GM12875 (cell line): ENCODE results near the gene ZNF804A.
"Not testable (repeated sequence)": the region's sequence is repeated elsewhere in the genome, so short reads cannot be mapped to it uniquely, and the experiment has no call there.

Source experiments
- H3K4me3 ChIP-seq: one replicate; pipeline ENCODE4 v1.5.1; 2011; ENCODE audit warnings: low read depth, low read length, control low read depth
- TF ChIP-seq, protein P1 (sequence below): IDR thresholded peaks from 2 replicates; pipeline ENCODE4 v1.5.1; 2011; ENCODE audit warnings: low read depth, mild to moderate bottlenecking, control low read depth, inconsistent platforms, low read length, moderate library complexity, borderline replicate concordance; ENCODE audit not compliant: insufficient read depth

Gene ZNF804A

DNA sequence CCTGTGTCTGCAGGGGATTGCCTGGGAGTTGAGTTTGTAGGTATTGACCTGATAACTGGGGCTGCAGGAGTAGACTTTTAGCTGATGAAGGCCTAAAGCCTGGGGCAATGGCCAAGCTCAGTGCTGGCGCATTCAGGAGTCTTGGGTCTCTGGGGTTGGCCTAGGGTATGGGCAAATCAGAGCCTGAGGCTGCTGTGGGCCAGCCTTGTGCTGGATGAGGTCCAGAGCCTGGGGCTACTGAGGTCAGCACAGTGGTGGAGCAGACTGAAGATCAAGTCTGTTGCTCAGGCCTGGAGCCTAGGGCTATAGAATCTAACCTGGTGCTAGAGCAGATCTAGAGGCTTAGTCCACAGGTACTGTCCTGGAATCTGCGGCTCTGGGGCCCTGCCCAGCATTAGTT, 262.4 kb downstream of the ZNF804A start:
- TF ChIP-seq, protein P1, sequence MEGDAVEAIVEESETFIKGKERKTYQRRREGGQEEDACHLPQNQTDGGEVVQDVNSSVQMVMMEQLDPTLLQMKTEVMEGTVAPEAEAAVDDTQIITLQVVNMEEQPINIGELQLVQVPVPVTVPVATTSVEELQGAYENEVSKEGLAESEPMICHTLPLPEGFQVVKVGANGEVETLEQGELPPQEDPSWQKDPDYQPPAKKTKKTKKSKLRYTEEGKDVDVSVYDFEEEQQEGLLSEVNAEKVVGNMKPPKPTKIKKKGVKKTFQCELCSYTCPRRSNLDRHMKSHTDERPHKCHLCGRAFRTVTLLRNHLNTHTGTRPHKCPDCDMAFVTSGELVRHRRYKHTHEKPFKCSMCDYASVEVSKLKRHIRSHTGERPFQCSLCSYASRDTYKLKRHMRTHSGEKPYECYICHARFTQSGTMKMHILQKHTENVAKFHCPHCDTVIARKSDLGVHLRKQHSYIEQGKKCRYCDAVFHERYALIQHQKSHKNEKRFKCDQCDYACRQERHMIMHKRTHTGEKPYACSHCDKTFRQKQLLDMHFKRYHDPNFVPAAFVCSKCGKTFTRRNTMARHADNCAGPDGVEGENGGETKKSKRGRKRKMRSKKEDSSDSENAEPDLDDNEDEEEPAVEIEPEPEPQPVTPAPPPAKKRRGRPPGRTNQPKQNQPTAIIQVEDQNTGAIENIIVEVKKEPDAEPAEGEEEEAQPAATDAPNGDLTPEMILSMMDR = no peak
- no peak overlapping the region for H3K4me3 ChIP-seq

DNA sequence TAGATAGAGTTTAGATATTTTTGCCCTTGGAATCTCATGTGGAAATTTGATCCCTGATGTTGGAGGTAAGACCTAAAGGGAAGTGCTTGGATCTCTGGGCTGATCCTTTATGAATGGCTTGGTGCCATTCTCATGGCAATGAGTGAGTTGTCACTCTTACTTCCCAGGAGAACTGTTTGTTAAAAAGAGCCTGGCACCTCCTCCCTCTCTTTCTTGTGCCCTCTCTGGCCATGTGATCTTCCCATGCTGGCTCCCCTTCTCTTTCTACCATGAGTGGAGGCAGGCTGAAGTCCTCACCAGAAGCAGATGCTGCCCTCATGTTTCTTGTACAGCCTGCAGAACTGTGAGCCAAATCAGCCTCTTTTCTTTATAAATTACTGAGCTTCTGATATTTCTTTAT, 276.9 kb downstream of the ZNF804A start:
- TF ChIP-seq, protein P1 = no peak
- H3K4me3 ChIP-seq = no peak overlapping the region

DNA sequence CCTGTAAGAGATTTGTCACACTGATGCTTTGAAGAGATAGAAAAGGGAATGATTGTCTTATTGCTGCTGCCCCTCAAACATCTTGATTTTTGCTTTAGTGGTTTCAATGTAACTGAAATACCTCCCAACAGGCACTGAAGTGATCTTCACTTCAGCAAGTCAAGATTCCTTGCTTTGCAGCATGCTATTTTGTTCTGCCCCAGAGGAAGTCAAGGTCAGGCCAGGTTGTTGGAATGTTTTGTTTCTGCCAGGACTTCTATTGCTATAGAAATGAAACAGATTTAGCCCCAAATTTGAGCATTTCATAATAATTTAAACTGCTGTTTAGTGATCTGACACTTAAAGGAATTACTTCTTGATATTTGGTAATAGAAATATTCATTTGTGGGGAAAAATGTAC, 277.6 kb downstream of the ZNF804A start:
- H3K4me3 ChIP-seq = no peak overlapping the region
- TF ChIP-seq, protein P1 = no peak

DNA sequence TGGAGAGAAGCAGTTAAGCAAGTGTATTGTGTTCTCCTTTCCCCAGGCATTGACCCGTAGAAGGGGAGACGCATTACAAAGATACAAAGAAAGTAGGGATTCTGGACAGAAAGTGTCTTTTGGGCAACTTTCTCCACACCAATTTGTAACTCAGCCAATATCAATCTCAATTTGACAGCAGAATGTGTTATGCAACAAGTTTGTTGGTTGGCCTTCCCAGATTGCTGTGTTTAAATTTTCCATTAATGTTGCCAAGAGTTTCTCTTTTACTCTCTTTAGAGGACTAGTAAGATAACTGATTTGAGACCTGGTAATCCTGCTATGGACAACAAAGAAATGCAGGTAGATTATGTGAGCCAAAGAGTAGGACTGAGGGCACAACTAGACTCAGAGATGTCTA, 279.6 kb downstream of the ZNF804A start:
- H3K4me3 ChIP-seq = no peak overlapping the region
- TF ChIP-seq, protein P1 = no peak

DNA sequence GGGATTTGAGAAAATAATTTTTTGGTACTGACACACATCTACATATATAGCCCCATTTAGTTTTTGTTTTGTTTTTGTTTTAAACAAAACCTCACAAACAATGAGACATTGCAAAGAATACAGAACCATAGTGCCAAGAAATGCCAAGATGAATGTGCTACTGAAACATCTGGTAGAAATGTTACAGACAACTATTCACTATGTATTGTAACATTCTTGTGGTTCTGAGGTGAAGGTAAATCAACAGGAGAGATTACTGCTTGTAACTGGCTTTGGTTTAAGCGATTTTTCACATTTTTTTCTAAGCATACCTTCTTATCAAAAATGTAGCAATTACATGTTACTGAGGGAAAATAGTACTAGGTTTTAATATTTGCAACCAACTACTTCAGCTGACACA, 281.3 kb downstream of the ZNF804A start:
- TF ChIP-seq, protein P1 = no peak
- H3K4me3 ChIP-seq = no peak overlapping the region

DNA sequence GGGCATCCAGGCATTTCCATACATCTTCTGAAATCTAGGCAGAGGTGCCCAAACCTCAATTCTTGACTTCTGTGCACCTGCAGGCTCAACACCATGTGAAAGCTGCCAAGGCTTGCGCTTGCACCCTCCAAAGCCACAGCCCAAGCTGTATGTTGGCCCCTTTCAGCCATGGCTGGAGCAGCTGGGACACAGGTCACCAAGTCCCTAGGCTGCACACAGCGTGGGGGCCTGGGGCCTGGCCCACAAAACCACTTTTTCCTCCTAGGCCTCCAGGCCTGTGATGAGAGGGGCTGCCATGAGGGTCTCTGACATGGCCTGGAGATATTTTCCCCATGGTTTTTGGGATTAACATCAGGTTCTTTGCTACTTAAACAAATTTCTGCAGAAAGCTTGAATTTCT, 288.3 kb downstream of the ZNF804A start:
- H3K4me3 ChIP-seq = not testable (repeated sequence)

DNA sequence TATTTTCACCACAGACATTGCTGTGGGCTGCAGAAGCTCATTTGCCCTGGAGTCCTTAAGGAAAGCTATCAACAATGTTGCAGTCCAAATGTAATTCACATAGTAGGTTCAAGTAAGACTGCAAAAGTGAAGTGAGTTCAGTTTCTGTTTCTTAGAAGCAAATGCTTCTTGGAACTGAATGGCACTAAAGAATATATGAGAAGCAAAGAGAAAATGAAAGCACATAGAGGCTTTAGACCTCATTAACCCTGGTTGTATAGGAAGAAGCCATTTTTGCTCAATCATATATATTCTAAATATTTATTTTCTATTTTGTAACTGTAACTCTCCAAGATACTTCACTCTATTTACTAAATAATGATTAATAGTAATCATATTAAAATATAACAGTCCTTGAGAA, 292.0 kb downstream of the ZNF804A start:
- TF ChIP-seq, protein P1 = no peak
- H3K4me3 ChIP-seq = no peak overlapping the region

DNA sequence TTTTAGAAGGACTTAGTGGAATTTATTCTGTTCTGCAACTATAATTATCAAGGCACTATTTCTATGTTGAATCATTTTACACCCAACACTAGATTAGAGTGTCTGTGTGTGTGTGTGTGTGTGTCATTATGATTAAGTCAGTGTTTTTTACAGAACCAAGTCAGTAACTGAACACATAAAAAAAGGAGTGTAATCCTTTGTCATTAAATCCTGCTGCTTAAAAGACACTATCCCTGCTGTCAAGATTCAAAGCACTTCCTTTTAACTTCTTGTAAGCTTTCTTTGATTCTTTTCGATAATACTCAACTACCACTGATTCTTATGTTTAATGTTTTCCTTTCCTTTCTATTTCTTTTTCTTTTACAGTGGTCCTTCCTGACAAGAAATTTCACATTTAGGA, 306.7 kb downstream of the ZNF804A start:
- H3K4me3 ChIP-seq = no peak overlapping the region
- TF ChIP-seq, protein P1 = no peak
